Subcutaneous abdominal adipose tissue (tissue), 5 donors: ENCODE measurements around the gene POR.

Experiments
- H3K27ac ChIP-seq: one replicate; pipeline ENCODE4 v1.7.0; 2013; ENCODE audit warnings: low read depth, mild to moderate bottlenecking, inconsistent platforms, low read length, moderate library complexity
- H3K27me3 ChIP-seq, 5 donors: one replicate each; pipeline ENCODE4 v1.7.0; 2013; ENCODE audit warnings: low read length in 5 of 5, inconsistent platforms in 1 of 5; ENCODE audit not compliant: control insufficient read depth in 5 of 5, insufficient read depth in 4 of 5
- H3K36me3 ChIP-seq, 5 donors: one replicate each; pipeline ENCODE4 v1.7.0; 2013; ENCODE audit warnings: low read length in 5 of 5; ENCODE audit not compliant: control insufficient read depth in 5 of 5, insufficient read depth in 5 of 5
- H3K4me1 ChIP-seq, 5 donors: one replicate each; pipeline ENCODE4 v1.7.0; 2013; ENCODE audit warnings: low read length in 5 of 5, mild to moderate bottlenecking in 3 of 5, moderate library complexity in 1 of 5; ENCODE audit not compliant: control insufficient read depth in 5 of 5, insufficient read depth in 5 of 5
- H3K4me3 ChIP-seq, 5 donors: one replicate each; pipeline ENCODE4 v1.7.0; 2013; ENCODE audit warnings: low read length in 5 of 5, low read depth in 1 of 5
- H3K9ac ChIP-seq, 5 donors: one replicate each; pipeline ENCODE4 v1.7.0; 2013; ENCODE audit warnings: low read length in 5 of 5, mild to moderate bottlenecking in 4 of 5, moderate library complexity in 3 of 5
- H3K9me3 ChIP-seq, 5 donors: one replicate each; pipeline ENCODE4 v1.7.0; 2013; ENCODE audit warnings: low read length in 5 of 5; ENCODE audit not compliant: control insufficient read depth in 5 of 5
- donor health status: healthy.
- donor health status: healthy.
- donor health status: healthy.
- donor health status: healthy.
- donor health status: healthy.

POR gene

DNA sequence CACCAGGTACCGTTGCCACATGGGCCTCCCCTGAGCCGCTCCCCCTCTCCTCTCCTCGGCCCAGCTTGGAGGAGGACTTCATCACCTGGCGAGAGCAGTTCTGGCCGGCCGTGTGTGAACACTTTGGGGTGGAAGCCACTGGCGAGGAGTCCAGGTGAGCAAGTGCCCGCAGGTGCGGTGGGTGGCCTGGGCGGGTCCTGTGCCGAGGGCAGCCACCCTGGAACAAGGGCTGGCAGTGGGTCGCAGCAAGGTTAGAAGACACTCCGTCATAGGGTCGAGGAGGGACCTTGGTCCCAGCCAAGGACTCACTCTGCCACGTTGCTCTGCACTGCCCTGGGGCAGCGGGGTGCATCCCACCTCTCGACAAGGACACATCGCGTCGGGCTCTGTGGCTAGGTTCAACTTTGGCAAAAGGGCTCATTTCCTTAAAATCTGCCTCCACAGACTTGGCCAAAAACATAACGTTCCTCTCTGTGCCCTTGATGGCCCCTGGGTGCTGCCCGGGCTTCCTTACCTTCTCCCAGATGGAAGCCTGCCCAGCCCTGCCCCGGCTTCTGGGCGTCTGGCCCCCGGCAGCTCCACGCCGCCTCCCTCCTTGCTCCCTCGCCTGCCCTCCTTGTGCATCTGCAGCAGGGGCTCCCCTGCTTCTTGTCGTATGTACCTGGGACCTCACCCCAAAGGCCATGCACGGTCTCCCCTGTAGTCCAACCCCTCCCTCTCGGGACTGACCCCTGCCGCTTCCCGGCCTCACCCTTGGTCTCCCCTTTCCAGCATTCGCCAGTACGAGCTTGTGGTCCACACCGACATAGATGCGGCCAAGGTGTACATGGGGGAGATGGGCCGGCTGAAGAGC, 66.7 kb downstream of the POR start:
- H3K36me3 ChIP-seq, result peaks cover 0 to 76% (median 73%) of the 10 kb centered on the region in 5 donors
- H3K9ac ChIP-seq, result no peak overlapping the region
- H3K27ac ChIP-seq, result no peak overlapping the region
- peaks cover 3 to 56% (median 27%) of the 10 kb centered on the region in 5 donors for H3K4me1 ChIP-seq
- no peaks in the 10 kb centered on the region for H3K27me3 ChIP-seq
- no peak overlapping the region for H3K4me3 ChIP-seq
- no peaks in the 10 kb centered on the region for H3K9me3 ChIP-seq

DNA sequence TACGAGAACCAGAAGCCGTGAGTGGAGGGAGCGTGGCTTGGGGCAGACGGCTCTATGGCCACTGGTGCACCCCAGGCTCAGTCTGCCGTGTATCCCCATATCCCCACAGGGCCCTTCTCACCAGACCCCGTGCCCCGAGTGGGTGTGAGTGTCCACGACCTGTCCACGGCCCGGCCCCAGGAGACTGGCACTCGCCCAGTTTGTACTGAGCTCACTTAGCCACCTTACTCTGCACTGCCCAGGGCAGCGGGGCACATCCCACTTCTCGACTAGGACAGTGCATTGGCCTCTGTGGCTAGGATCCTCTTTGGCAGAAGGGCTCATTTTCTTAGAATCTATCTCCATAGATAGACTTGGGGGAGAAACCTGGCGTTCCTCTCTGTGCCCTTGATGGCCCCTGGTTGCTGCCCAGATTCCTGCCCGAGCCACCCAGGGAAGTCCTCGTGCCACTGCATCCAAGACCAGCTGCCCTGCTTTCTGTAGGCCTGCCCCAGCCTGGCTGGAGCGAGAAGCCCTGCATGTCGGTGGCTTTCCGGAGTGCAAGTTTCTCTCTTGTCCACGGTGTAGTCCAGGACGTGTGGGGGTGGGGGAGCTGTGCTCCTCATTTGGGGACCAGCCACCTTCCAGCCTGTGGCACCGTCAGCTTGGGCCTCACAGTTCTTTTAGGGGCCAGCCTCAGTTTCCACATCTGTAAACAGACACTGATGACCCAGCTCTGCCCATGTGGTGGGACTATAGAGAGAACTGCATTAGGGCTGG, 67.5 kb downstream of the POR start:
- Histone ChIP-seq H3K36me3 (peaks cover 0 to 82% (median 80%) of the 10 kb centered on the region in 5 donors), H3K4me1 (peaks cover 3 to 51% (median 25%) of the 10 kb centered on the region in 5 donors)

DNA sequence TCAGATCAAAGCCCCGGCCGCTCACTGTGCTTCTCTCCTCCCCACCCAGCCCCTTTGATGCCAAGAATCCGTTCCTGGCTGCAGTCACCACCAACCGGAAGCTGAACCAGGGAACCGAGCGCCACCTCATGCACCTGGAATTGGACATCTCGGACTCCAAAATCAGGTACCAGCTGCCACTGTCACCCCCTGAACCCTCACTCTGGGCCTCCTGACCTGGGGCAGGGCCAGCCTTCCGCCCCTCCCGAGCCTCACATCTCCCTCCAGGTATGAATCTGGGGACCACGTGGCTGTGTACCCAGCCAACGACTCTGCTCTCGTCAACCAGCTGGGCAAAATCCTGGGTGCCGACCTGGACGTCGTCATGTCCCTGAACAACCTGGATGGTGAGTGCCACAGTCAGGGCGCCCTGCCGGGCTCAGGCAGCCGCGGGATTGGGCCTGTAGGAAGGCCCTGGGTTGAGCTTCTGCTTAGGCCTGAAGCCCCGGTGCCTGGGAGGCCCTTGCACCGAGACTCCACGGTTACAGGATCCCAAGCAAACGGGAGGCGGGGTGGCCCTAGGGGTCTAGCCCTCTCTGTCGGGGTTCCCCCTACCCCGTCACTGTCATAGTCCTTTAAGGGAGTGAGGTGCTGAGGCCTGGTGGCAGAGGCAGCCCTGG, 68.6 kb downstream of the POR start:
- no peak overlapping the region for H3K9ac ChIP-seq
- no peaks in the 10 kb centered on the region for H3K9me3 ChIP-seq
- no peak overlapping the region for H3K4me3 ChIP-seq
- H3K27me3 ChIP-seq, result no peaks in the 10 kb centered on the region
- H3K4me1 ChIP-seq, result peaks cover 3 to 41% (median 16%) of the 10 kb centered on the region in 5 donors
- H3K27ac ChIP-seq, result no peak overlapping the region
- H3K36me3 ChIP-seq, result peaks cover 0 to 89% (median 88%) of the 10 kb centered on the region in 5 donors

More for the DNA sequence above, 67.5 kb downstream of the POR start:
- Histone ChIP-seq H3K9me3 (no peaks in the 10 kb centered on the region), H3K4me3 (no peak overlapping the region), H3K27ac (no peak overlapping the region), H3K27me3 (no peaks in the 10 kb centered on the region), H3K9ac (no peak overlapping the region)

DNA sequence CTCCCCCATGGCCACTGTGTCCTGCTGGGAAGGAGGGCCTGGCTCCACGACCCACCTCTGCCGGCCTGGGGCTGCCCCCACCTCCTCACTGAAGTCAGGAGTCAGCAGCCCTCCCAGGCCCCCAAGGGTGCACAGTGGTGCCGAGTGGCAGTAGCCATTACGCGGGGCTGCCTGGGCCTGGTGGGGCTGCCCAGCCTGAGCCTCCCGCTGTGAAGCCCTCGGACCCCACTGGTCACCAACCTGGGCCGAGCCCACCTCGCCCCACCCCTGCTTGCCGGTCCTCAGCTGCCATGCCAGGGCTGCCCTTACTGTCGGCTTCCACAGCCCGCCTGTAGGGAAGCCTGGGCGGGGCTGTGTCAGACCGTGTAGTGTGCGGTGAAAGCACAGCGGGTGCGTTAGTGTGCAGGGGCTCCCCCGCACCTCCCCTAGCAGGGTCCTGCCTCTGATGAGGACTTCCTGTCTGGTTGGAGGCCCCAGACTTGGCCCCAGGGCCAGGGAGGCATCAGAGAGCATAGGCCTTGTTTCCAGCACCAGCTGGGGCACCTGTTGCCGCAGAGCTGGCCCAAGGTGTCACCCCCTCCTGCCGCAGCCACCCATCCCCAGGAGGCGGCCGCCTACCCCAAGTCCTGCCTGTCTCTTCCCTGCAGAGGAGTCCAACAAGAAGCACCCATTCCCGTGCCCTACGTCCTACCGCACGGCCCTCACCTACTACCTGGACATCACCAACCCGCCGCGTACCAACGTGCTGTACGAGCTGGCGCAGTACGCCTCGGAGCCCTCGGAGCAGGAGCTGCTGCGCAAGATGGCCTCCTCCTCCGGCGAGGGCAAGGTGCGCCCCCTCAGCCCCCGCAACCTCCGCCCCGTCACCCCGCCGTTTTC, 69.4 kb downstream of the POR start:
- Histone ChIP-seq H3K4me1 (peaks cover 3 to 38% (median 14%) of the 10 kb centered on the region in 5 donors), H3K27ac (no peak overlapping the region)

DNA sequence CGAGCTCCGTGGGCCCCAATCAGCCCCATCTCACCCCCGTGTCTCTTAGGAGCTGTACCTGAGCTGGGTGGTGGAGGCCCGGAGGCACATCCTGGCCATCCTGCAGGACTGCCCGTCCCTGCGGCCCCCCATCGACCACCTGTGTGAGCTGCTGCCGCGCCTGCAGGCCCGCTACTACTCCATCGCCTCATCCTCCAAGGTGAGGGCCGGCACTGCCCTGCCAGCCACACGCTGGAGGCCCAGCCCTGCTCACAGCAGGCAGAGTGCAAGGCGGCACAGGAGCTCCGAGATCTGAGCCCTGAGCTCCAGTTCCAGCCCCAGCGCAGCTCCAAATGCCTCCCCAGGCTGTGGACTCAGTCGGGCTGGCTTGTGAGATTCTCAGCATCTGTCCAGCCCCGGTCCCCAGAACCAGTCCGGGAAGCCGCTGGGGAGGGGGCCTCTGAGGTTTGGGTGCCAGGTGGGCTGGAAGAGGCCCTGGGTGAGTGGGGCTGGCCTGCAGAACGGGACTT, 70.1 kb downstream of the POR start:
- no peak overlapping the region for H3K4me3 ChIP-seq
- no peak overlapping the region for H3K27ac ChIP-seq

More for the DNA sequence above, 69.4 kb downstream of the POR start:
- Histone ChIP-seq H3K27me3 (no peaks in the 10 kb centered on the region), H3K36me3 (peaks cover 0 to 89% (median 87%) of the 10 kb centered on the region in 5 donors), H3K9me3 (no peaks in the 10 kb centered on the region), H3K9ac (no peak overlapping the region), H3K4me3 (no peak overlapping the region)

DNA sequence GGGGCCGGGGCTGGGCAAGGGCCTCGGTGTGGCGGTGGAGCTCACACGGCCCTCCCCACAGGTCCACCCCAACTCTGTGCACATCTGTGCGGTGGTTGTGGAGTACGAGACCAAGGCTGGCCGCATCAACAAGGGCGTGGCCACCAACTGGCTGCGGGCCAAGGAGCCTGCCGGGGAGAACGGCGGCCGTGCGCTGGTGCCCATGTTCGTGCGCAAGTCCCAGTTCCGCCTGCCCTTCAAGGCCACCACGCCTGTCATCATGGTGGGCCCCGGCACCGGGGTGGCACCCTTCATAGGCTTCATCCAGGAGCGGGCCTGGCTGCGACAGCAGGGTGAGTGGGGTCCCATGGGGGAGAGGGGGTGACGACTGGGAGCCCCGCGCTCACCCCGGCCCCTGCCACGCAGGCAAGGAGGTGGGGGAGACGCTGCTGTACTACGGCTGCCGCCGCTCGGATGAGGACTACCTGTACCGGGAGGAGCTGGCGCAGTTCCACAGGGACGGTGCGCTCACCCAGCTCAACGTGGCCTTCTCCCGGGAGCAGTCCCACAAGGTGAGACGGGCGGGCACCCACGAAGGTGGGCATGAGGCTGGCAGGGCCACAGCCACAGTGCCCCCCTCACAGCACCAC, 70.7 kb downstream of the POR start:
- H3K36me3 ChIP-seq, result peaks cover 0 to 76% (median 74%) of the 10 kb centered on the region in 5 donors
- H3K27ac ChIP-seq, result no peak overlapping the region
- no peak overlapping the region for H3K4me3 ChIP-seq
- no peaks in the 10 kb centered on the region for H3K27me3 ChIP-seq
- H3K4me1 ChIP-seq, result peaks cover 0 to 36% (median 14%) of the 10 kb centered on the region in 5 donors
- H3K9ac ChIP-seq, result no peak overlapping the region
- no peaks in the 10 kb centered on the region for H3K9me3 ChIP-seq

More for the DNA sequence above, 70.1 kb downstream of the POR start:
- Histone ChIP-seq H3K36me3 (peaks cover 0 to 82% (median 80%) of the 10 kb centered on the region in 5 donors), H3K9me3 (no peaks in the 10 kb centered on the region), H3K4me1 (peaks cover 0 to 38% (median 15%) of the 10 kb centered on the region in 5 donors), H3K27me3 (no peaks in the 10 kb centered on the region), H3K9ac (no peak overlapping the region)

DNA sequence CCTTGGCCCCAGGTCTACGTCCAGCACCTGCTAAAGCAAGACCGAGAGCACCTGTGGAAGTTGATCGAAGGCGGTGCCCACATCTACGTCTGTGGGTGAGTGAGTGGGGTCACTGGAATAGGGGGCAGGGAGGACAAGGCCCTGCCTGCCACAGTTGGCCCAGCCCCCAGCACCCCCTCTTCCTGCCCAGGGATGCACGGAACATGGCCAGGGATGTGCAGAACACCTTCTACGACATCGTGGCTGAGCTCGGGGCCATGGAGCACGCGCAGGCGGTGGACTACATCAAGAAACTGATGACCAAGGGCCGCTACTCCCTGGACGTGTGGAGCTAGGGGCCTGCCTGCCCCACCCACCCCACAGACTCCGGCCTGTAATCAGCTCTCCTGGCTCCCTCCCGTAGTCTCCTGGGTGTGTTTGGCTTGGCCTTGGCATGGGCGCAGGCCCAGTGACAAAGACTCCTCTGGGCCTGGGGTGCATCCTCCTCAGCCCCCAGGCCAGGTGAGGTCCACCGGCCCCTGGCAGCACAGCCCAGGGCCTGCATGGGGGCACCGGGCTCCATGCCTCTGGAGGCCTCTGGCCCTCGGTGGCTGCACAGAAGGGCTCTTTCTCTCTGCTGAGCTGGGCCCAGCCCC, 71.3 kb downstream of the POR start:
- Histone ChIP-seq H3K9ac (no peak overlapping the region), H3K4me1 (peaks cover 0 to 34% (median 19%) of the 10 kb centered on the region in 5 donors), H3K4me3 (no peak overlapping the region), H3K27ac (no peak overlapping the region), H3K27me3 (no peaks in the 10 kb centered on the region), H3K36me3 (peaks cover 0 to 70% (median 68%) of the 10 kb centered on the region in 5 donors), H3K9me3 (no peaks in the 10 kb centered on the region)

DNA sequence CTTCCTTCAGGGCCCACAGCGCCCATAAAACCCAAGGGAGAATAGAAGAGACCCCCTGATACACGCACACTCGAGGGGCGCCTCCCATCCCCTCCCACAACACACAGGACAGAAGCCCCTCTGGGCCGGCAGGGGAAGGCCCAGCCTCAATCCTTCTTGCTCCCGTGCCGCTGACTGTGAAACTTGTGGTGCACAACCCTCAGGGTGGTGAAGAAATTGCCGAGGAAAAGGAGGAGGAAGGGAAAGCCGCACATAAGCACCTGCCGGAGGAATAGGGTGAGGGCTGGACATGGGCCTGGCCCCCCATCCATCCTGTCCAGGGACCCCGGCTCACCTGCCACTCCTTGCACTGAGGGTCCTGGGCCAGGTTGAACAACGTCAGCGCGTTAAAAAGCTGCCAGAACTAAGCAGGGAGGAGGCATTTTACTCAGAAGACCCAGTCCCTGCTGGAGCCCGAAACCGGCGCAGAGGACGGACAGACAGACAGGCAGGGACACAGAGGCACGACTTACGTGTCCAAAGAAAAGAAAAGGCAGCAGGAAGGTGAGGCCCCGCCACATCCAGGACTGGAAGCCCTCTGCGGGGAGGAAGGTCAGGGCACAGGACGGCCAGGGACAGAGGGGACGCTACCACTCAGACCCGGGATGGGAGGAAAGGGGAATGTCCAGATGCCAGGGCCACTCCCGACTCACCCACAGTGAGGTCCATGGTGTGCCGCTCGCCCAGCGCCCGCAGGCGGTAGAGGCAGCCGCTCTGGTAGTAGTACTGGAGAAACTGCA, 72.3 kb downstream of the POR start:
- H3K9me3 ChIP-seq, result no peaks in the 10 kb centered on the region
- peaks cover 0 to 31% (median 26%) of the 10 kb centered on the region in 5 donors for H3K4me1 ChIP-seq
- H3K9ac ChIP-seq, result no peak overlapping the region
- H3K27me3 ChIP-seq, result no peaks in the 10 kb centered on the region
- H3K4me3 ChIP-seq, result no peak overlapping the region
- H3K27ac ChIP-seq, result no peak overlapping the region
- H3K36me3 ChIP-seq, result peaks cover 0 to 63% (median 61%) of the 10 kb centered on the region in 5 donors
